Stimulated activated CD4-positive, alpha-beta T cell treated with anti-CD3 and anti-CD28 coated beads, Interleukin-4, amount 100 ng/mL, for 4 hours (primary cell): ENCODE results near the gene SLC35G3.
"Not testable (repeated sequence)": the region's sequence is repeated elsewhere in the genome, so short reads cannot be mapped to it uniquely, and the experiment has no call there.

ENCODE experiments used
- DNase-seq, 2 experiments: peaks; one replicate each; pipeline ENCODE4 v3.0.0-alpha.2; 2020

The SLC35G3 gene

GRCh38 chr17:35194001-35194400 is at the start of gene SLC35G3:
TSS of gene SLC35G3 (minus strand) at chr17:35194393. CDS start at chr17:35194307, 86 bp downstream.
- DNase-seq, result not testable (repeated sequence)

- peak; percentile 29 to 56 for DNase-seq
These were observed 49.6 kb upstream of the SLC35G3 start for GRCh38 chr17:35243561-35244340.

GRCh38 chr17:35242805-35243560 is 48.8 kb upstream of the SLC35G3 start, which contains the start of gene SLFN5:
TSS of gene SLFN5 (plus strand) at chr17:35243072. CDS start at chr17:35258691, 15,619 bp downstream.
- peak; percentile 85 to 93 for DNase-seq

DNA sequence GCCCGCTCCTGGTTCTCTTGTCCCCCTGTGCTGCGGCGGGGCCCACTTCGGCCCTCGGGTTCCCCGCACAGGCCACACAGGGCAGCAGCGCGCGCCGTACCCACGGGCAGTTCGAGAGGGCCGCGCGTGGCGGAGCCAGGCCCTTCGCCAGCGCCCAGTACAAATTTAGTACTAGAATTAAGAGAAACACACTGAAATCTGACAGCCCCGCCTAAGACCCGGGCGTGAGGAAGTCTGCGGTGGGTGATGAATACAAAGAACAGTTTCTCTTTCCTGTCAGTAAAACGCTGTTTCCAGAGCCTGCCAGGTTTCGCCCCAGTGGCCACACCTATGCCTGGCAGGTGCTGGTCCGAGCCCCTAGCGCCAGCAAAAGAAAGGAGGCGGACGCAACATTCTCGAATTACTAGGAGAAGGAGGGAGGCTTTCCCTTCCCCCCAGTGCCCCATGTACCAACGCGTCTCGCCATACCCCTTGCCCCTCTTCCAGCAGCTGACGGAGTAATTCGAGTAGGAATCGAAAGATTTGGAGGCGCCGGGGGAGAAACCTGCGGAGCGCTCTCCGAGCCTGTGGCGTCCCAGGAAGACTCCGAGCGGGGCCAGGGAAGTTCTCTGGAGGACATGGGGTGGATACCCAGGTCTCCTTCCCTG is 48.1 kb upstream of the SLC35G3 start:
- DNase-seq, result peak; percentile 69 to 87

DNA sequence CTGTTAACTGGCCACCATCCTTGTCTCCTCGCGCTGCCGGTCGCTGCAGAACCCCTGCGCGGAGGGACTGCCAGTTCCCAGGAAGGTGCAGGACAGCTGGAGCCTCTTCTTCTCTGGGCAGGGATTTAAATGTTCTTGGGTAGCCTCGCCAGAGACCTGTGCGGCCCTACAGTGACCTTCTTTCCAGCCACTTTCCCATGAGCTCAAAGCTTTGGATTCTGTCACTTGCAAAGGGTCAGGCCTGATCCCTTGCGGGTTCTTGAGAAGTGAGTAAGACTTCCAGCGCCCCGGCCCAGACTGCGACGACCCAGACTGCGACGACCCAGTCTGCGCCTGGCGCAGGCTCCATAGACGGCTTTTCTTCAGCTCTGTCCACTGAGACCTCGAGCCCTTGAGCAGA is 47.3 kb upstream of the SLC35G3 start:
- peak; percentile 26 to 55 for DNase-seq

- DNase-seq, result no peak
These were observed 46.7 kb upstream of the SLC35G3 start for GRCh38 chr17:35240861-35241260.

DNA sequence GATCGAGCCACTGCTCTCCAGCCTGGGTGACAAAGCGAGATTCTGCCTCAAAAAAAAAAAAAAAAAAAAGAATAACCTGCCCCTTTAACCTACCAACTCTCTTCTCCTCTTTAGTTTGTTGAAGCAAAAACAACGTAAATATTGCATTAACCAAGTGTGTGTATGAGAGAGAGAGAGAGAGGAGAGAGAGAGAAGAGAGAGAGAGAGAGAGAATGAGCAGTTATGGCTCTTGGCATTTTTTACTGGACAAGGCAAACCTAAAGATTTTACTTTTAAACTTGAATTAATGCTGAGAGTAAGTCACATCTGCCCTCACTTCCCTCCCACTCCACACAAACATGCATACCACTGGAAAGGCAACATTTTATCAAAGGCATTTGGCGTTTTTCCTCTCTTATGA is 45.6 kb upstream of the SLC35G3 start:
- no peak for DNase-seq

- no peak for DNase-seq
These were observed 44.6 kb upstream of the SLC35G3 start for GRCh38 chr17:35238821-35239220.

GRCh38 chr17:35236821-35237220 is 42.6 kb upstream of the SLC35G3 start:
- DNase-seq, result no peak

GRCh38 chr17:35235917-35236316 is 41.7 kb upstream of the SLC35G3 start:
- DNase-seq, result no peak

- no peak for DNase-seq
These were observed 41.1 kb upstream of the SLC35G3 start for GRCh38 chr17:35235289-35235688.

- not testable (repeated sequence) for DNase-seq
These were observed 40.1 kb upstream of the SLC35G3 start for GRCh38 chr17:35234315-35234714.

- no peak for DNase-seq
These were observed 35.4 kb upstream of the SLC35G3 start for GRCh38 chr17:35229638-35230037.

DNA sequence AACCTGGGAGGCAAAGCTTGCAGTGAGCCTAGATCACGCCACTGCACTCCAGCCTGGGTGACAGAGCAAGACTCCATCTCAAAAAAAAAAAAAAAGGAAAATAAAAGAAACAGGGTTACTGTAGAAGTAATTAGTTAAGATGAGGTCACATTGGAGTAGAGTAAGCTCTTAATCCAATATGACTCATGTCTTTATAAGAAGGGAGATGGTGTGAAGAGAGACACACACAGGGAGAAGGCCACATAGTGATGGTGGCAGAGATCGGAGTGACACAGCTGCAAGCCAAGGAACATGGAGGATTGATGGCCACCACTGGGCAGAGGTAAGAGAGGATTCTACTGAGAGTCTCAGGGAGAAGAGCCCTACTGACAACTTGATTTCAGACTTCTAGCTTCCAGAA is 33.4 kb upstream of the SLC35G3 start:
- DNase-seq, result no peak

DNA sequence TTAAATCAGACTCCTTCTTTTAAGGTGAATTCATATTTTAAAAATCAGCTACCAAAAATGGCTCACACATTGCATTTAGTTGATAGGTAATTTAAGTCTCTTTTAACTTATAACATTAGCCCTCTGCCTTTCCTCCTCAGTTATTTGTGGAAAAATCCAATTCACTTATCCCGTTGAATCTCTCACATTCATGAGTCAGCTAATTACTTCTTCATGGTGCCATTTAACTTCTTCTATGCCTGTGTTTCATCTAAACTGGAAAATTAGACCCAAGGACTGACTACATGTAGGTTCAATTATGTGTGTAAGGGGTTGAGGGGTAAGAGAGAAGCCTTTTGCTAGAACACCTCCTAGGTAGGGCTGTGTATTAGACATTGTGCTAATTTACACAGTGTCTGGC is 30.2 kb upstream of the SLC35G3 start:
- no peak for DNase-seq

- DNase-seq, result no peak
These were observed 28.3 kb upstream of the SLC35G3 start for GRCh38 chr17:35222452-35222851.

GRCh38 chr17:35218915-35219314 is 24.7 kb upstream of the SLC35G3 start:
- DNase-seq, result no peak

DNA sequence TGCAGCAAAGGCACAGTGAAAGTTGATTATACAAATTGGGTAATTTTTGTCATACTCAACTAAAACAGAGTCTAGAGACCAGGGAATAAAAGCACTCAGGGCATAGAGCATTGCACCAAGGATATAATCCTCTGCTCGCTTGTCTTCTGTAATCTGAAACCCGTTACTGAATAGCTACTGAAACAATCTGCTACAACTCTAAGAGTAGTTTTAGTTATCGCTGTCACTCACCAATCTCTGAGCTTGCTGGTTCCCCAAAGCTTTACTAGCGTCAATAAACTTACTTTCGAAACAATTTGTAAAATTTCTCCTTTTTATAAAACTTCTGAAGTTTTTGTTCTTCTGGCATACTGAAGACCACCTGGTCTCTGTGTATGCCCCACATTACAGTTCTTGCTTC is 22.9 kb upstream of the SLC35G3 start:
- DNase-seq, result no peak

- no peak for DNase-seq
These were observed 20.6 kb upstream of the SLC35G3 start for GRCh38 chr17:35214631-35215273.

DNA sequence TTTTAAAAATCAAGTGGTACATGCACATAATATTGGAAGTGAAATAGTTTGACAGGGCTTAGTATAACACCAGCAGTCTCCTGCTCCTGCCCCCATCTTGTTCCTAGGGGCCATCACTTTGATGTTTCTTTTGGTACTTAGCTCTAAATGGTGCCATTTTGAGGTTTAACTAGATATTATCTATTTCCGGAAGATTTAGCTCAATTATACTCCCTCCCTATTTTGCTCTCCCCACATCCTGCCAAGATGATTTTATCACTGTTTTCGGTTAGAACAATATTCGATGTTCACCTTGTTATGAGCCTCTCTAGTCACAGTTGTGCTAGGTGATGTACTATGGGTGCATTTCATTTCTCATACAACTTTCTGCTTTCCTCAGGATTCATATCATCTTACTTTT is 20.0 kb upstream of the SLC35G3 start:
- no peak for DNase-seq

GRCh38 chr17:35213412-35213940 is 19.3 kb upstream of the SLC35G3 start:
- no peak for DNase-seq

- no peak for DNase-seq
These were observed 18.5 kb upstream of the SLC35G3 start for GRCh38 chr17:35212668-35213067.

DNA sequence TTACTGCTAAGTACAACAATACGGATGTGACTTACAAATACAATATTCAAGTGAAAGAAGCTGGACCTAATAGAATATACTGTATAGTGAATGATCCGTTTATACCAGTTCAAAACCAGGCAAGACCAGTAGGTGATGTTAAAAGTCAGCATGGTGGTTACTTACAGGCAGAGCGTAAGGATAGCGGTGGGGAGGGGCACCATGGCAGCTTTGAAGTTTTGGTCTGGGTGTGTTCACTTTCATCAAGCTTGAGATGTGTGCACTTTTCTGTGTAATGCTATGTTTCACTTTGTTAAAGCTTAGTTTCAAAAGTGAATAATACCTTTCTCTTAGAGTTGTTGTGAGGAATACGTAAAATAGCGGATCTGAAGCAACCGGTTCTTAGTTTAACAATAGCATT is 16.5 kb upstream of the SLC35G3 start:
- DNase-seq, result peak in 1 of 2 experiments; percentile 44
